Panc1 (cell line): ENCODE data around the gene PTPRN. TPM values are rescaled to one million over a fixed set of nuclear protein-coding genes. Genes with fewer than 3 reads are reported as not detected.

ENCODE experiments used
- ATAC-seq: fragments of 200-7000 bp; cut with Tn5 transposase; 2 replicates; pipeline ENCODE4 v1.9.1; 2020; ENCODE audit warnings: mild to moderate bottlenecking, moderate library complexity
- BruUV-seq: library from RNA; stranded (reverse); fragments of 400-500 nt; replicated peaks from 2 replicates; lab custom pipeline; 2021; lab: Mats Ljungman, UMichigan
- CTCF ChIA-PET: fragments of 300-600 bp; sonication (Branson Sonifier 250); formaldehyde crosslinking; loops from one replicate; lab custom pipeline; 2022; ENCODE audit warnings: antibody characterized with exemption; lab: Charles Lee
- POLR2A ChIA-PET: fragments of 300-600 bp; sonication (Branson Sonifier 250); formaldehyde crosslinking; loops from one replicate; lab custom pipeline; 2022; ENCODE audit warnings: antibody characterized with exemption; lab: Charles Lee
- DNase-seq: peaks from one replicate; pipeline ENCODE4 v3.0.0-alpha.2; 2010; ENCODE audit warnings: low read depth, low spot score
- H3K27ac ChIP-seq: 2 replicates; pipeline ENCODE4 v1.5.1; 2011; ENCODE audit warnings: mild to moderate bottlenecking, low read length, inconsistent platforms
- H3K27me3 ChIP-seq: fragments of 200-500 bp; sonication (Bioruptor generic); 2 replicates; pipeline ENCODE4 v1.6.0; 2014; ENCODE audit warnings: low read length, inconsistent platforms; ENCODE audit not compliant: control insufficient read depth, insufficient read depth
- H3K36me3 ChIP-seq: fragments of 200-500 bp; sonication (Bioruptor generic); 2 replicates; pipeline ENCODE4 v1.5.1; 2014; ENCODE audit warnings: inconsistent platforms, mild to moderate bottlenecking, low read length, moderate library complexity; ENCODE audit not compliant: control insufficient read depth, insufficient read depth
- H3K4me1 ChIP-seq: 2 replicates; pipeline ENCODE4 v1.5.1; 2011; ENCODE audit warnings: inconsistent platforms, mild to moderate bottlenecking, low read length, moderate library complexity; ENCODE audit not compliant: control insufficient read depth, insufficient read depth
- H3K4me3 ChIP-seq, 2 experiments: 2 replicates each; pipeline ENCODE4 v1.5.1; 2011 to 2012; ENCODE audit warnings: low read depth in 2 of 2, low read length in 2 of 2, mild to moderate bottlenecking in 2 of 2, inconsistent platforms in 1 of 2, moderate library complexity in 1 of 2
- H3K9me3 ChIP-seq: fragments of 200-500 bp; sonication (Bioruptor generic); 2 replicates; pipeline ENCODE4 v1.5.1; 2014; ENCODE audit warnings: low read depth, mild to moderate bottlenecking, inconsistent platforms, low read length, moderate library complexity; ENCODE audit not compliant: control insufficient read depth, insufficient read depth
- CTCF ChIP-seq: fragments of 450-650 bp; IDR thresholded peaks from 2 replicates; pipeline ENCODE4 v1.5.1; 2017; ENCODE audit warnings: mild to moderate bottlenecking
- POLR2AphosphoS5 ChIP-seq: IDR thresholded peaks from 2 replicates; pipeline ENCODE4 v1.6.1; 2012; ENCODE audit warnings: mild to moderate bottlenecking, low read depth, low read length, moderate library complexity
- SIN3A ChIP-seq: IDR thresholded peaks from 2 replicates; pipeline ENCODE4 v1.6.1; 2012; ENCODE audit warnings: low read depth, mild to moderate bottlenecking, low read length, moderate library complexity, borderline replicate concordance; ENCODE audit not compliant: insufficient read depth
- TCF7L2 ChIP-seq: IDR thresholded peaks from 2 replicates; pipeline ENCODE4 v1.6.1; 2011; ENCODE audit warnings: mild to moderate bottlenecking, low read depth, low read length, inconsistent platforms
- in situ Hi-C: cut with HindIII; loops from 2 replicates; pipeline ENCODE4 v1.10.0; 2016; ENCODE audit warnings: low sequenced_read_pairs, low pct_unique_long_range_greater_than_20kb
- intact Hi-C: fragments of 100-400 bp; cut with micrococcal nuclease; formaldehyde crosslinking; loops from one replicate; pipeline ENCODE4 v1.10.0; 2022; ENCODE audit not compliant: unreplicated experiment
- microRNA-seq: library from miRNA; unstranded; fragments of <30 nt; microRNA quantifications from one replicate; pipeline ENCODE4 v1.1.0, GENCODE V29; 2020; ENCODE audit not compliant: unreplicated experiment
- total RNA-seq: library from RNA; stranded (reverse); gene quantifications from one replicate; pipeline ENCODE4 v1.2.1, GENCODE V29; 2021; ENCODE audit not compliant: unreplicated experiment
- TF ChIP-seq, protein P1 (sequence below), 2 experiments: IDR thresholded peaks; 2 replicates each; pipeline ENCODE4 v1.6.1; 2011 to 2012; ENCODE audit warnings: low read depth in 2 of 2, control low read depth in 1 of 2, low read length in 1 of 2, mild to moderate bottlenecking in 1 of 2, moderate library complexity in 1 of 2; ENCODE audit not compliant: insufficient read depth in 1 of 2

The PTPRN gene
- total RNA-seq, 1 experiment from 2014 or later: not detected

GRCh38 chr2:219243291-219243761, 65.9 kb downstream of the PTPRN start:
- ChIA-PET POLR2A (no interaction called here), CTCF (no interaction called here)
- TSS peak; percentile 56 for BruUV-seq
- in situ Hi-C loops: no loop called here
- no peaks in the 10 kb centered on the region for H3K27me3 ChIP-seq
- no peaks in the 10 kb centered on the region for H3K9me3 ChIP-seq
- DNase-seq (no peak), ATAC-seq (no peak)
- no peak overlapping the region for H3K27ac ChIP-seq
- no peaks in the 10 kb centered on the region; the same call in 1 of the 2 replicates for H3K36me3 ChIP-seq
- H3K4me3 ChIP-seq: no peak overlapping the region
- peaks cover 19% of the 10 kb centered on the region for H3K4me1 ChIP-seq
- intact Hi-C loops: no loop called here
- TF ChIP-seq SIN3A (no peak), CTCF (no peak), POLR2AphosphoS5 (no peak), TCF7L2 (no peak)
- TF ChIP-seq, protein P1, sequence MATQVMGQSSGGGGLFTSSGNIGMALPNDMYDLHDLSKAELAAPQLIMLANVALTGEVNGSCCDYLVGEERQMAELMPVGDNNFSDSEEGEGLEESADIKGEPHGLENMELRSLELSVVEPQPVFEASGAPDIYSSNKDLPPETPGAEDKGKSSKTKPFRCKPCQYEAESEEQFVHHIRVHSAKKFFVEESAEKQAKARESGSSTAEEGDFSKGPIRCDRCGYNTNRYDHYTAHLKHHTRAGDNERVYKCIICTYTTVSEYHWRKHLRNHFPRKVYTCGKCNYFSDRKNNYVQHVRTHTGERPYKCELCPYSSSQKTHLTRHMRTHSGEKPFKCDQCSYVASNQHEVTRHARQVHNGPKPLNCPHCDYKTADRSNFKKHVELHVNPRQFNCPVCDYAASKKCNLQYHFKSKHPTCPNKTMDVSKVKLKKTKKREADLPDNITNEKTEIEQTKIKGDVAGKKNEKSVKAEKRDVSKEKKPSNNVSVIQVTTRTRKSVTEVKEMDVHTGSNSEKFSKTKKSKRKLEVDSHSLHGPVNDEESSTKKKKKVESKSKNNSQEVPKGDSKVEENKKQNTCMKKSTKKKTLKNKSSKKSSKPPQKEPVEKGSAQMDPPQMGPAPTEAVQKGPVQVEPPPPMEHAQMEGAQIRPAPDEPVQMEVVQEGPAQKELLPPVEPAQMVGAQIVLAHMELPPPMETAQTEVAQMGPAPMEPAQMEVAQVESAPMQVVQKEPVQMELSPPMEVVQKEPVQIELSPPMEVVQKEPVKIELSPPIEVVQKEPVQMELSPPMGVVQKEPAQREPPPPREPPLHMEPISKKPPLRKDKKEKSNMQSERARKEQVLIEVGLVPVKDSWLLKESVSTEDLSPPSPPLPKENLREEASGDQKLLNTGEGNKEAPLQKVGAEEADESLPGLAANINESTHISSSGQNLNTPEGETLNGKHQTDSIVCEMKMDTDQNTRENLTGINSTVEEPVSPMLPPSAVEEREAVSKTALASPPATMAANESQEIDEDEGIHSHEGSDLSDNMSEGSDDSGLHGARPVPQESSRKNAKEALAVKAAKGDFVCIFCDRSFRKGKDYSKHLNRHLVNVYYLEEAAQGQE (IDR thresholded peaks at IDR 0.05; ENCODE audit: insufficient read depth in 1 of 2, low read depth in 2 of 2, low read length in 1 of 2): no peak

Small RNA genes within 50 kb of the gene (microRNA-seq; reads per million reads assigned to microRNA genes)
- gene MIR153-1: not detected

Other genes with a start within 250 kb of the PTPRN start
- 0.23 TPM for gene IHH, start 248.5 kb downstream of the PTPRN start, total RNA-seq
- 18.2 TPM for gene NHEJ1, start 148.6 kb downstream of the PTPRN start, total RNA-seq
- 3.3 TPM for gene SLC23A3, start 139.4 kb downstream of the PTPRN start, total RNA-seq
- gene CNPPD1, start 132.5 kb downstream of the PTPRN start, total RNA-seq: 55.7 TPM
- gene RETREG2, start 131.1 kb downstream of the PTPRN start, total RNA-seq: 106 TPM
- 43.2 TPM for gene ZFAND2B, start 102.6 kb downstream of the PTPRN start, total RNA-seq
- gene ABCB6, start 90.4 kb downstream of the PTPRN start, total RNA-seq: 19.0 TPM
- gene ATG9A, start 79.8 kb downstream of the PTPRN start, total RNA-seq: 75.1 TPM
- gene ANKZF1, start 79.6 kb downstream of the PTPRN start, total RNA-seq: 36.2 TPM
- gene GLB1L, start 64.0 kb downstream of the PTPRN start, total RNA-seq: 8.1 TPM
- gene STK16, start 63.9 kb downstream of the PTPRN start, total RNA-seq: 29.9 TPM
- gene TUBA4B, start 56.2 kb downstream of the PTPRN start, total RNA-seq: not detected
- gene TUBA4A, start 55.5 kb downstream of the PTPRN start, total RNA-seq: 12.9 TPM
- gene DNAJB2, start 30.0 kb downstream of the PTPRN start, total RNA-seq: 66.2 TPM
- not detected for gene RESP18, start 23.3 kb upstream of the PTPRN start, total RNA-seq
- gene DNPEP, start 78.5 kb upstream of the PTPRN start, total RNA-seq: 107 TPM
- 0.69 TPM for gene DES, start 109.0 kb upstream of the PTPRN start, total RNA-seq
- 3.4 TPM for gene SPEG, start 125.4 kb upstream of the PTPRN start, total RNA-seq
- gene GMPPA, start 189.5 kb upstream of the PTPRN start, total RNA-seq: 66.2 TPM
- gene ASIC4, start 205.1 kb upstream of the PTPRN start, total RNA-seq: 0.21 TPM
- 17.5 TPM for gene CHPF, start 234.4 kb upstream of the PTPRN start, total RNA-seq
- gene TMEM198, start 234.6 kb upstream of the PTPRN start, total RNA-seq: 2.3 TPM